GM18505 (cell line): ENCODE results near the gene PML.

Experiments used
- ATAC-seq: cut with Tn5 transposase; IDR thresholded peaks from one replicate; pipeline ENCODE4 v1.9.1; 2021; ENCODE audit not compliant: unreplicated experiment
- POLR2A ChIP-seq: IDR thresholded peaks from 4 replicates; pipeline ENCODE4 v1.6.1; 2011; ENCODE audit warnings: borderline replicate concordance; ENCODE audit not compliant: insufficient read depth, insufficient read length; ENCODE audit errors: extremely low read depth

The PML gene

DNA sequence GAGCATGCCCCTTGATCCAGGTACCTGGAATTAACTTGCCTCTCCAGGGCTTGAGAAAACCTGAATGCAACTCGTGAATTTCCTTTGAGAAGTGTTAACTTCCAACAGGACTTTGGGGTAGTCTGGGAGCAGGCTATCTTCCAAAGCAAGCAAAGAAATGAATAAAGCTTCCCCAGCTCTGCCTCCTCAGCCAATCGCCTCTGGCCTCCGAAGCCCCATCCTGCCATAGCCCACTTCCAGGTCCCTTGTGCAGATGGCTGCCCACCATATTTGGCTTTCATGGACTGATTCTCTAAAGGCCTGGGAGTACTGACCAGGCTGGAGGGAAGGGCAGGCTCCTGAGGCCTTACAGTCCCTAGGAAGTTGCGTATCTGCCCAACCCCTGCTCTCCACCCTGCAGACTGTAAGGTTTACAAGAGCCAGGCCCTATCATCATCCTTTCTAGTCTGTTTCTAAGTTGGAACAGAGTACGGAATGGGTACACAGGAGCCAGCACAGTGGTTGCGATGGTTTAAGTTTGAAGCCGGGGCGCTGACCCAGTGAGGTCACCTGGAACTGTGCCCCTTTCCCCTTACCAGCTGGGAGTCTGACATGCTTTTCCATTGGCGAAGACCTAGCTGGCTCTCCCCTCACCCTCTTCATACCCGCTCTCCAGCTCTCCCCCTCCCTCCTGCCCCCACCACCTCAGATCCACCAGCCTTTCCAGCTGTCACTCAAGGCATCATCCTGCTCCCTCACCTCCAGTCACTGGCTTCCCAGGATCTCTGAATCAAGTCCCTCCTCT, 1.1 kb upstream of the PML start:
- TF ChIP-seq POLR2A: no peak
- ATAC-seq: no peak

DNA sequence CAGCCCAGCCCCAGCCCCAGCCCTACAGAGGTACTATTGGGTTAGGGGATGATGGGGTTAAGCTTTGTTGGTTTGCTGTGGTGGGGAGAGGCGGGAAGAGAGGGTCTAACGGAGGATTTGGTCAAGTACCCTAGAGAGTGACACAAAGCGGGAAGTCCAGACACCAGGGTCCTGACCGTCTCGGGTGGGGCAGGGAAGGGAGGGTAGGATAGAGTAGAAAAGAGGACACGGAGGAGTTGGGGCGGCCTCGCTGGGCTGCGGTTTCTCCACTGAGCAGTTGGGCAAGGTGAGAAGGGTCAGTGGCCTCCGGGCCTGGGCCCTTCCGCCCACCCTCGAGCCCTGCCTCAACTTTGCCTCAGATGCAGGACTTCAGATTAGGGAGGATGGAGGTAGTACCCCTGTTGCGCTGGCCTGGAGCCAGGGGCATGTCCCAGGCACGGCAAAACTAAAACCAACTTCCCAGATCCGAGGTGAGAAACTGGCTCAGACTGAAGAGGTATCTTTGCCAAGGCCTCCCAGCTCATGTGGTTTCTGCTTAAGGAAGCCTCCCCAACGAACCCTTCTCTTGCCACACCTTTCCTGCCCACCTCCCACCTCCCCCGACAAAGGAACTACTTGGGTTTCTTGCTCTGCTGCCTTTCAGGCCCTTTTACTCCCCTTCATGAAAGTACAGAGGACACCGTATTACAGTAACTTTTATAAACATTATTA, 551 bp downstream of the PML start:
- TF ChIP-seq POLR2A: no peak
- no peak for ATAC-seq

DNA sequence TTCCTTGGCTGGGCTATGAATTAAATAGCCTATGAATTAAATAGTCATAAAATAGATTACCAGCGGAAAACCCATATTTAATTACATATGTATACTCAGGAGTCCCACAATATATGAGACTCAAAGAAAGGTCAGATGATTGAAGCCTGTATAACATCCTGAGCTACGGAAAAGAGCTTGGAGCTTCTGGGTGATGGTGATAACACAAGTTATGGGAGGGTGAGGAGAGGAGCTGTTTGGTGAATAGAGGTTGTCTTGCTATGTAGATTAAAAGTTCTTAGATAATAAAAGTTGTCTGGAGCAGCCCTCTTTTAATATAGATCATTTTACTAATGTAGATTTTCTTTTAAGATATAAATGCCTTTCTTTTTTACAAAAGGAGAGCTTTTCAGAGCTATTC, 1.8 kb downstream of the PML start:
- TF ChIP-seq POLR2A: no peak
- ATAC-seq: no peak

DNA sequence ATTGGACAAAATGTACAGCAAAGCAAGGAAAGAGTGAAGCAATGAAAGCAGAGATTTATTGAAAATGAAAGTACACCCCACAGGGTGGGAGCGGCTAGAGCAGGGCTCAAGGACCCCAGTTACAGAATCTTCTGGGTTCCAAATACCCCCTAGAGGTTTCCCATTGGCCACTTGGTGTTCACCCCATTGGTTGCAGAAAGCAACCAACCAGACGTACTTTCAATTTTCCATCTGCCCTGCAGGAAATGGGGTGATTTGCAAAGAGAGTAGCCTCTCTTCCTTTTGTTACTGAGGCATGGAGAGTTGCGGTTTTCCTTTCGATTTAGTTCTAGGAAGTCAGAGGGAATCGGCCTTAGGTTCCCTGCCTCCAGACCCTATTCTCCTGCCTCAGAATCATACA, 2.4 kb downstream of the PML start:
- ATAC-seq: no peak

DNA sequence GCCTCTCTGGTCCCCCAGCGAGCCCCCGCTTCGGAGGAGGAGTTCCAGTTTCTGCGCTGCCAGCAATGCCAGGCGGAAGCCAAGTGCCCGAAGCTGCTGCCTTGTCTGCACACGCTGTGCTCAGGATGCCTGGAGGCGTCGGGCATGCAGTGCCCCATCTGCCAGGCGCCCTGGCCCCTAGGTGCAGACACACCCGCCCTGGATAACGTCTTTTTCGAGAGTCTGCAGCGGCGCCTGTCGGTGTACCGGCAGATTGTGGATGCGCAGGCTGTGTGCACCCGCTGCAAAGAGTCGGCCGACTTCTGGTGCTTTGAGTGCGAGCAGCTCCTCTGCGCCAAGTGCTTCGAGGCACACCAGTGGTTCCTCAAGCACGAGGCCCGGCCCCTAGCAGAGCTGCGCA, 3.5 kb downstream of the PML start:
- no peak for ATAC-seq
- no peak for TF ChIP-seq POLR2A

More for the DNA sequence above, 2.4 kb downstream of the PML start:
- no peak for TF ChIP-seq POLR2A

DNA sequence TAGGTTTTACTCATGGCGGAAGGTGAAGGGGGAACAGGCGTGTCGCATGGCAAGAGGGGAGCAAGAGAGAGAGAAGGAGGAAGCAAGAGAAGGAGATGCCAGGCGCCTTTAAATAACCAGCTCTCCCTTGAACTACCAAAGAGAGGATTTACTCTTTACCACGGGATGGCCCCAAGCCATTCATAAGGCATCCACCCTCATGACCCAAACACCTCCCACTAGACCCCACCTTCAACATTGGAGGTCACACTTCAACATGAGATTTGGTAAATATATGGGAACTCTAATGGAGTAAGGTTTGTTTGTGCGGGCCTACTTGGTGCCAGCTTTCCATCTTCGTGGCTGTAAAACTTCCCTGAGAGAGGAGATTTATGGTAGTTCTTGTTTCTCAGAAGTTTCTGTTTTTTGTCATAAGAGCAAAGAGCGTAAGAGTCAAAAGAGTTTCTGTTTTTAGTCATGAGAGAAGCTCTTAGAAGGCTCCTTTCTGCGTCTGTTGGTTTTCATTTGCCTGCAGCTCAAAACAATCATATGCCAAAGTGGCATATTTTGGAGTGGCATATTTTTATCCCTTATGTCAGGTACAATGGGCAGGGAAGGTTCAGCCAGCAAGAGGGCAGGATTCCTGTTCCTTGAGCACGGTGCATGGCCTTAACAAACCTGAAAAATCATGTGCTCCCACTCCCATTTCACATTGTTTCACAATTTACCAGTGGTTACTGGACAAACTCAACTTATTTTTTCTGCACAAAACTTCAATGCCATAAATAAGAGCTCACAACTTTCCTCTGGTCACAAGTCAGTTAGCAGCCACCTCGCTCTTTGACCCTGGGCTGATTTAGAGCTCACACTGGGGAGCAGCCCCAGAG, 12.5 kb downstream of the PML start:
- no peak for ATAC-seq
- no peak for TF ChIP-seq POLR2A

DNA sequence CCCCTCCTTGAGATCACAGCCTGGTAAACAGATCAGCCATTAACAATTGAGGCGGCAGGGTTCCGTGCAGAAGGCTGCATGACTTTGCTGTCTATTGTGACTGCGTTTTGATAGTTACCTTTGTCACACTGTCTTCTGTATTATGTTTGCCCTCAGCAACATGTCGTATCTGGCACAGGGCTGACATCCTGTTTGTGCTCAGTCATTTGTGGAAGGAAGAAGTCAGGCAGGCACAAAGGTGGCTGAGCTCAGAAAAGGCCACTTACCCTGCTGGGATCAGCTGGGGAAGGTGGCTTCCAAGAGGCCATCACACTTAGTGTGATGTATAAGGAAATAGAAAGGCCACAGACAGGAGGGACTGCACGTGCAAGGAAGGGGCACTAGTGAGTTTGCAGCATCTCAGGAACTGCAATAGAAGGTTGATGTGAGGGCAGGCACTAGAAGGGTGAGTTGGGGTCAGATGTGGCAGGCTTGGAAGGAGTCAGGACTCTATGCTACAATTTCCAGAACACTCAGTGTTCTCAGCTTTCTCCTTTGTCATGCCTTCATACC, 13.4 kb downstream of the PML start:
- no peak for TF ChIP-seq POLR2A
- no peak for ATAC-seq

DNA sequence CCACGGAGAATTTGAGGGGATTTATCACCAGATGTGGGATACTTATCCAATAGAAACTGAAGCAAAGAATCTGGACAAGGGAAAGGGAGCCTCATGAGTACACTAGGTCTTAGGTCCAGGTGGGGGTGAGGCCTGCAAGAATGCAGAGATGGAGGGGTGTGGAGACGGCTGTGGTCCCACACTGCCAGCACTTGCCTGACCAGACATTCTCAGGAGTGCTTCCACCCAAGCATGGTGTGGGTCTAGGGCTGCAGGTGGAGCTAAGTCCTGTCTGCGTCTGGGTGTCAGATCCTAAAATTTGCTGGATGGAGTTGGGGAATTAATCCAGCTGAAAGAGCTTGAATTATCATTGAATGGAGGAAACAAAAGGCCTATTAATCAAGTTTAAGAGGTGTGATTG, 14.4 kb downstream of the PML start:
- ATAC-seq: no peak
- no peak for TF ChIP-seq POLR2A

DNA sequence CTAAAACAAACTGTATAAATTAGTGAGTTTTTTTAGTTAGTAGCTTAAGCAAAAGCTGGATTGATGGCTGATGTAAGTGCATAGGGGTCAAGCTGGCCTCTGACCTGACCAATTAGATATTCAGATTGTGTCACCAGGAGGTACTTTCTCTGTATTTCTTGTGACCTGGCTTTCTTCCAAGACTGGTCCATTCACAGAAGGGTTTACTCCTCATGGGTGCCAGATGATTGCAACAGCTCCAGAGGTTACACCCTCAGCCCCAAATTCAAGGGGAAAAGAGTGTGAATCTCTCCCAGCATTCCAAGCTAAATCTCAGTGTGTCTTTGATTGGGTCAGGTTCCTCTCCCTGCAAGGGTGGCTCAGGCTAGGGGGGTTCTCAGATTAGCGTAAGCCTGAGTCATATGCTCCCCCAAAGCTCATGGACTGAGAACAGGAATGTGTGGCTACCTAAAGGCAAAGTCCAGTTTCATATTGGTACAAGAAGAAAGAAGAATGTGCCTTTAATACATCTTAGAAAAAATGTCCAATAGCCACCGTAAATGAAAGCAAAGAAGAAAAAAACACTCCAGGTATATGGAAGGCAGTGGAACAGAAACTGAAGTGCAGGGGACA, 16.5 kb downstream of the PML start:
- ATAC-seq: no peak
- no peak for TF ChIP-seq POLR2A

DNA sequence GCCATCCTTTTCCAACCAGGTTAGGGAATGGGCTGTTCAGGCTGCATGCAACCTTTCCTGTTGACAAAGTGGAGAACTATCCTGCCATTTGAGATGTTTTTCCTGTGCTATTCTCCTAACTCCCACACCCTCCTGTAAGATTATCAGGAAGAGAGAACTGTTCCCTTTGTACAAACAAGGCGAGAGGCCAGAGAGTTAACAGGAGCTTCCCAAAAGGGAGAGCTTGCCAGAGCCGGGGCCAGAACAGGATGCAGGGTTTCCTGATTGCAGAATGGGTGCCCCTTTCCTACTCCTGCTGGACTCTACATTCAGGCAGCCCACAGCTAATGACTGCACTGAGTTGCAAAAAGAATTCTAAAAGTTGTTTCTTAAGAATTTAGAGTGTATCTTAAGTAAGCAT, 17.1 kb downstream of the PML start:
- ATAC-seq: no peak
- no peak for TF ChIP-seq POLR2A

DNA sequence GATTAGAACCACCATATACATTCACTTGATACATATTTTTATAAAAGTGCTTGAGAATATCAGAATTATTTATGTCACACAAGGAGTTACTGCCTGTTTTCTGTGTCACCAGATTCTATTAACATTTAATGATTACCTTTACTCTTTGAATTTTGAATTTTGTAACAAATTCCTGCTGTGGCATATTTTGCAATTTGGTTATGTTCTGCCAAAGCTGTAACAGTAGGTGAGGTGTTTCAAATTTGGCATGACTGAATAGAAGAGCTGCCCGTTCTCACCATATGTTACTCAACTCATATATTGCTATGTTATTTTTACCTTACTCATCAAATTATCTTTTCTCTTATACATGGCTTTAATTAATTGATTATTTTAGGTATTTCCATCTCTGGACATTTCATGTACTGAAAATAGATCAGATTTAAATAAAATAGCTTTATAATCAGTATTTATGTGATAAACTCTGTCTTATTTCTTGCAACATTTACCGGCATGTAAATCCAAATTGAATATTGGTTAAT, 18.9 kb downstream of the PML start:
- TF ChIP-seq POLR2A: no peak
- no peak for ATAC-seq

DNA sequence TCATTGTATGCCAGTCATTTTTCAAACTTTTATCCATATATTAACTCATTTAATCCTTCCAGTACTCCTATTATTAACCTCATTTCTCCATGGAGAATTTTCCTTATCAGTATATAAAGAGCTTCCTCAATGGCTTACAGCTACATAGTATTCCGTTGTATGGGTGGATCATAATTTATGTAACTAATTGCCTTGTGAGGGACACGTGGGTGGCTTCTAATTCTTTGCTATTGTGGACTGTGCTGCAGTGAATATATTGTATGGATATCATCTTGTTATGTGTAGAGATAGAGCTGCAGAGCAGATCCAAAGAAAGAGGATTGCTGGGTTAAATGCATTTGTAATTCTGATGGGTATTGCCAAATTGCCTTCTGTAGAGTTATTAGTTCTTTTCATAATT, 25.2 kb downstream of the PML start:
- no peak for ATAC-seq
- no peak for TF ChIP-seq POLR2A

DNA sequence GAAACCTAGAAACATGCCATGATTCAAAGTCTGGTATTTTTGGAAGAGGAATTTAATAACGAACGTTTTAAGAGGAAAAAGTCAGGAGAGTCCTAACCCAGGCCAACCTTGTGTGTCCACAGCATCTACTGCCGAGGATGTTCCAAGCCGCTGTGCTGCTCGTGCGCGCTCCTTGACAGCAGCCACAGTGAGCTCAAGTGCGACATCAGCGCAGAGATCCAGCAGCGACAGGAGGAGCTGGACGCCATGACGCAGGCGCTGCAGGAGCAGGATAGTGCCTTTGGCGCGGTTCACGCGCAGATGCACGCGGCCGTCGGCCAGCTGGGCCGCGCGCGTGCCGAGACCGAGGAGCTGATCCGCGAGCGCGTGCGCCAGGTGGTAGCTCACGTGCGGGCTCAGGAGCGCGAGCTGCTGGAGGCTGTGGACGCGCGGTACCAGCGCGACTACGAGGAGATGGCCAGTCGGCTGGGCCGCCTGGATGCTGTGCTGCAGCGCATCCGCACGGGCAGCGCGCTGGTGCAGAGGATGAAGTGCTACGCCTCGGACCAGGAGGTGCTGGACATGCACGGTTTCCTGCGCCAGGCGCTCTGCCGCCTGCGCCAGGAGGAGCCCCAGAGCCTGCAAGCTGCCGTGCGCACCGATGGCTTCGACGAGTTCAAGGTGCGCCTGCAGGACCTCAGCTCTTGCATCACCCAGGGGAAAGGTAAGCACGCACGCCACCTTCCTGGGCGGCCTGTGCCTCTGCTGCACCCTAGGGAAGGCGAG, 28.4 kb downstream of the PML start:
- no peak for TF ChIP-seq POLR2A
- no peak for ATAC-seq

DNA sequence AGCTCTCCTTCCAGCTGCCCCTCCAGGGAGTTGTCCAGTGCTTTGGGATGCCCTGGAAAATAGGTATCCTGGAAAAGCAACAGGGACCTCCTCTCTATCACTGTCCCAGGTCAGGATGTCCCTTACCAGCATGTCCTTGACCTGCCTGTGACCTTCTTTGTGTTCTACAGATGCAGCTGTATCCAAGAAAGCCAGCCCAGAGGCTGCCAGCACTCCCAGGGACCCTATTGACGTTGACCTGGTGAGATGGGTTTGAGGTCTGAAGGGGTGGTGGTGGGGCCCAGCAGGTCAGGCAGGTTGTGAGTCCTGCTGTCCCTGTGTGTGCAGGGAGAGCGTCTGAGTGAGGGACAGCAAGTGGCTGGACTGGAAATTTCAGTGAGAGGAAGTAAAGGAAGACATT, 30.2 kb downstream of the PML start:
- no peak for ATAC-seq
- no peak for TF ChIP-seq POLR2A
